Mesenchymal stem cell (in vitro differentiated cells and primary cell): Measurements from ENCODE around the gene DDT.
"Not testable (repeated sequence)": the region's sequence is repeated elsewhere in the genome, so short reads cannot be mapped to it uniquely, and the experiment has no call there.

Experiments used
- DNase-seq: peaks from one replicate; pipeline ENCODE4 v3.0.0-alpha.2; 2013
- H2AFZ ChIP-seq: one replicate; pipeline ENCODE4 v1.6.1; 2013; ENCODE audit warnings: low read depth, mild to moderate bottlenecking, control low read depth, inconsistent platforms, low read length, moderate library complexity
- H2AK5ac ChIP-seq: 2 replicates; pipeline ENCODE4 v1.6.1; 2013; ENCODE audit warnings: low read length, moderate library complexity, mild to moderate bottlenecking, inconsistent platforms; ENCODE audit not compliant: severe bottlenecking
- H2BK120ac ChIP-seq: one replicate; pipeline ENCODE4 v1.6.1; 2013; ENCODE audit warnings: low read depth, mild to moderate bottlenecking, inconsistent platforms, low read length, moderate library complexity
- H2BK12ac ChIP-seq, 2 experiments: one replicate each; pipeline ENCODE4 v1.6.1; 2013; ENCODE audit warnings: inconsistent platforms in 2 of 2, low read length in 2 of 2, mild to moderate bottlenecking in 2 of 2, moderate library complexity in 2 of 2, control low read depth in 1 of 2
- H2BK15ac ChIP-seq: one replicate; pipeline ENCODE4 v1.6.1; 2013; ENCODE audit warnings: mild to moderate bottlenecking, low read depth, inconsistent platforms; ENCODE audit not compliant: poor library complexity, severe bottlenecking
- H2BK5ac ChIP-seq: 2 replicates; pipeline ENCODE4 v1.6.1; 2013; ENCODE audit warnings: low read depth, mild to moderate bottlenecking, low read length, control low read depth, inconsistent platforms; ENCODE audit not compliant: poor library complexity, severe bottlenecking
- H3K14ac ChIP-seq, 2 experiments: one replicate each; pipeline ENCODE4 v1.6.1; 2013; ENCODE audit warnings: inconsistent platforms in 2 of 2, low read length in 2 of 2, control low read depth in 1 of 2, mild to moderate bottlenecking in 1 of 2, moderate library complexity in 1 of 2
- H3K18ac ChIP-seq, 2 experiments: one replicate each; pipeline ENCODE4 v1.6.1; 2013; ENCODE audit warnings: inconsistent platforms in 2 of 2, low read length in 2 of 2, control low read depth in 1 of 2, low read depth in 1 of 2, mild to moderate bottlenecking in 1 of 2
- H3K23ac ChIP-seq, 2 experiments: one replicate each; pipeline ENCODE4 v1.6.1; 2013; ENCODE audit warnings: inconsistent platforms in 2 of 2, low read length in 2 of 2, mild to moderate bottlenecking in 2 of 2, moderate library complexity in 2 of 2, control low read depth in 1 of 2
- H3K27ac ChIP-seq: 2 replicates; pipeline ENCODE4 v1.5.1; 2013; ENCODE audit warnings: mild to moderate bottlenecking, moderate library complexity, low read length, control low read depth, inconsistent platforms; ENCODE audit not compliant: poor library complexity, severe bottlenecking
- H3K27me3 ChIP-seq, 2 experiments: 2 replicates each; pipeline versions ENCODE4 v1.6.1 to v1.7.0; 2013; ENCODE audit warnings: low read length in 2 of 2, mild to moderate bottlenecking in 2 of 2, moderate library complexity in 2 of 2, control low read depth in 1 of 2, inconsistent platforms in 1 of 2; ENCODE audit not compliant: control insufficient read depth in 1 of 2, insufficient read depth in 1 of 2
- H3K36me3 ChIP-seq, 2 experiments: 2 replicates each; pipeline versions ENCODE4 v1.6.1 to v1.7.0; 2013; ENCODE audit warnings: low read length in 2 of 2, control low read depth in 1 of 2, inconsistent platforms in 1 of 2, low read depth in 1 of 2, mild to moderate bottlenecking in 1 of 2; ENCODE audit not compliant: insufficient read depth in 2 of 2, control insufficient read depth in 1 of 2
- H3K4ac ChIP-seq, 2 experiments: one replicate each; pipeline ENCODE4 v1.6.1; 2013; ENCODE audit warnings: inconsistent platforms in 2 of 2, low read length in 2 of 2, mild to moderate bottlenecking in 2 of 2, moderate library complexity in 2 of 2, control low read depth in 1 of 2, low read depth in 1 of 2
- H3K4me1 ChIP-seq: 2 replicates; pipeline ENCODE4 v1.6.1; 2013; ENCODE audit warnings: low read depth, low read length, control low read depth; ENCODE audit not compliant: control insufficient read depth, insufficient read depth
- H3K4me2 ChIP-seq: 2 replicates; pipeline ENCODE4 v1.6.1; 2013; ENCODE audit warnings: low read length, mild to moderate bottlenecking, inconsistent platforms; ENCODE audit not compliant: poor library complexity, severe bottlenecking
- H3K4me3 ChIP-seq, 2 experiments: 2 replicates each; pipeline versions ENCODE4 v1.5.1 to v1.7.0; 2013; ENCODE audit warnings: low read length in 2 of 2, mild to moderate bottlenecking in 2 of 2, control low read depth in 1 of 2, low read depth in 1 of 2; ENCODE audit not compliant: insufficient read depth in 1 of 2
- H3K79me1 ChIP-seq: replicated peaks from 2 replicates; pipeline ENCODE4 v1.6.1; 2013; ENCODE audit warnings: mild to moderate bottlenecking, control low read depth, low read length, inconsistent platforms; ENCODE audit not compliant: poor library complexity, severe bottlenecking
- H3K9ac ChIP-seq: 2 replicates; pipeline ENCODE4 v1.7.0; 2013; ENCODE audit warnings: mild to moderate bottlenecking, low read length, moderate library complexity
- H3K9me3 ChIP-seq: 2 replicates; pipeline ENCODE4 v1.7.0; 2013; ENCODE audit warnings: mild to moderate bottlenecking, low read length; ENCODE audit not compliant: control insufficient read depth
- H4K8ac ChIP-seq: one replicate; pipeline ENCODE4 v1.6.1; 2013; ENCODE audit warnings: inconsistent platforms, mild to moderate bottlenecking, low read length, moderate library complexity
- H4K91ac ChIP-seq: one replicate; pipeline ENCODE4 v1.6.1; 2013; ENCODE audit warnings: mild to moderate bottlenecking, low read length, inconsistent platforms
- WGBS: methylation state at CpG from one replicate; pipeline ENCODE4 v1.1.7; 2013; ENCODE audit warnings: mixed read lengths; 5-methylcytosine and 5-hydroxymethylcytosine counted together

The DDT gene

DNA sequence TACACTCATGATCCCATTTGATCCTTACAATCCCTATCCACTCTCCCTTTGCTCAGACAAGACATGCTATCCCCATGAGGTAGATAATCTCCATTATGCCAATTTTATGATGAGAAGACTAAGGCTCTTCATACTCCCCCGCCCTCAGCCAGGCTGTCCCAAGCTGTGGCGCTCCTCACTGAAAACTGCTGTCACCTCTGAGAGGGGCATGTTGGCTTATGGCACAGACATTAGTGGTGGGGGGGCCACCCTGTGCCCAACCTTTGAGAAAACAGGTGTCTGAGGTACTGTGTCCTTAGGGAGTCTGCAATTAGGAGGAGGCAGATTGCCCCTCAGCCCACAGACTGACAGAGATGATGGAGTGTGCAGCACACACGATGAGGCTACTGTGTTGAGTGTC is 5.2 kb downstream of the DDT start:
- Histone ChIP-seq H4K91ac (no peak overlapping the region), H3K27me3 (no peaks in the 10 kb centered on the region), H2BK15ac (no peak overlapping the region), H3K14ac (no peak overlapping the region), H3K36me3 (peaks cover 29 to 31% of the 10 kb centered on the region in 2 experiments), H3K9me3 (no peaks in the 10 kb centered on the region), H2BK12ac (no peak overlapping the region), H3K18ac (no peak overlapping the region), H3K4me1 (peaks cover 7% of the 10 kb centered on the region), H3K4ac (no peak overlapping the region), H2AK5ac (no peak overlapping the region), H3K79me1 (peaks cover 10% of the 10 kb centered on the region), H2BK5ac (no peak overlapping the region), H2BK120ac (no peak overlapping the region), H2AFZ (no peak overlapping the region), H3K23ac (no peak overlapping the region), H3K4me3 (no peak overlapping the region), H4K8ac (no peak overlapping the region), H3K4me2 (no peak overlapping the region), H3K27ac (no peak overlapping the region), H3K9ac (no peak overlapping the region)
- WGBS, result 97% methylated on average over 3 of the region's 3 CpGs
- no peak for DNase-seq

DNA sequence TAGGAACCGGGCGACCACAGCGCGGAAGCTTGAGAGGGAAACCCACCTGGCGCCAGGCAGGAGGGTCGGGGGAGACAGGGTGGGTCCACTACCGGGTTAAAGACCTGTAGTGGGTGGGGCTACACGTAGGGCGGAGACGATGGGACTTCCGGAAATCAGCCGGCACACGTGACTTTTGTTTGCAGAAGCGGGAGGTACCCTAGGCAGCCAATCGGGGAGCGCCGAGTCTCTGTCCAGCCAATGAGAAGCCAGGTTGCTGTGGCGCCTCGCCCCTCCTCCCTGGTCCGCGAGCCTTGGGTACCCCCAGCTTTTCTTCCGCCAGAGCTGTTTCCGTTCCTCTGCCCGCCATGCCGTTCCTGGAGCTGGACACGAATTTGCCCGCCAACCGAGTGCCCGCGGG is 7.7 kb downstream of the DDT start, which contains the start of gene DDTL:
TSS of gene DDTL (plus strand) at position 321 of the 400 bp plus-strand sequence. CDS start at position 348, 27 bp downstream.
- not testable (repeated sequence) for H3K27ac ChIP-seq, H3K23ac ChIP-seq, H3K4ac ChIP-seq, H3K4me1 ChIP-seq, H3K14ac ChIP-seq, DNase-seq, H3K9me3 ChIP-seq, H4K91ac ChIP-seq, H3K18ac ChIP-seq, H2BK5ac ChIP-seq, H2BK12ac ChIP-seq, H3K4me3 ChIP-seq, H2AK5ac ChIP-seq, H4K8ac ChIP-seq, H3K27me3 ChIP-seq, H2BK120ac ChIP-seq, H2BK15ac ChIP-seq, H2AFZ ChIP-seq, H3K4me2 ChIP-seq, H3K9ac ChIP-seq, H3K79me1 ChIP-seq
- WGBS, result no CpG with 5 or more reads among the region's 30 CpGs
- peaks cover 25 to 27% of the 10 kb centered on the region in 2 experiments for H3K36me3 ChIP-seq

DNA sequence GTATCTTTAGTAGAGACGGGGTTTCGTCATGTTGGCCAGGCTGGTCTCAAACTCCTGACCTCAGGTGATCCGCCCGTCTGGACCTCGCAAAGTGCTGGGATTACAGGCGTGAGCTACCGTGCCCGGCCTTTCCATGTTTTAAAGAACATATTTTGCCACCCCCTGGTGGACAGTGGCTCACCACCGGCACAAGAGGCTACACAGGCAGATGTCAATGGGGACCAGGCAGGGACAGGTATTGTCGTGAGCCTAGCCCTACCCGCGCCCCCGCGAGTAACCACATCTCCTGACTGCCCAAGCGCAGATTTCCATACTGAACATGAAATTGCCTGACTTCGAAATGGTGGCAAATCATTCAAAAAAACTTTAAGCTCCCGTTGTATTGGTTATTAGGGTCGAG is 8.1 kb downstream of the DDT start:
- H3K4me1 ChIP-seq, H2BK120ac ChIP-seq, H3K4me3 ChIP-seq, H3K27ac ChIP-seq, H3K9ac ChIP-seq, H3K14ac ChIP-seq, H4K8ac ChIP-seq, H3K9me3 ChIP-seq, H3K27me3 ChIP-seq, H3K18ac ChIP-seq, H3K79me1 ChIP-seq, H2BK5ac ChIP-seq, H3K4ac ChIP-seq, H3K23ac ChIP-seq, H2BK15ac ChIP-seq, H3K4me2 ChIP-seq, DNase-seq, H2AFZ ChIP-seq, H2AK5ac ChIP-seq, H4K91ac ChIP-seq, H2BK12ac ChIP-seq: not testable (repeated sequence)
- whole genome bisulfite sequencing, result no CpG with 5 or more reads among the region's 18 CpGs
- peaks cover 21 to 22% of the 10 kb centered on the region in 2 experiments for H3K36me3 ChIP-seq

DNA sequence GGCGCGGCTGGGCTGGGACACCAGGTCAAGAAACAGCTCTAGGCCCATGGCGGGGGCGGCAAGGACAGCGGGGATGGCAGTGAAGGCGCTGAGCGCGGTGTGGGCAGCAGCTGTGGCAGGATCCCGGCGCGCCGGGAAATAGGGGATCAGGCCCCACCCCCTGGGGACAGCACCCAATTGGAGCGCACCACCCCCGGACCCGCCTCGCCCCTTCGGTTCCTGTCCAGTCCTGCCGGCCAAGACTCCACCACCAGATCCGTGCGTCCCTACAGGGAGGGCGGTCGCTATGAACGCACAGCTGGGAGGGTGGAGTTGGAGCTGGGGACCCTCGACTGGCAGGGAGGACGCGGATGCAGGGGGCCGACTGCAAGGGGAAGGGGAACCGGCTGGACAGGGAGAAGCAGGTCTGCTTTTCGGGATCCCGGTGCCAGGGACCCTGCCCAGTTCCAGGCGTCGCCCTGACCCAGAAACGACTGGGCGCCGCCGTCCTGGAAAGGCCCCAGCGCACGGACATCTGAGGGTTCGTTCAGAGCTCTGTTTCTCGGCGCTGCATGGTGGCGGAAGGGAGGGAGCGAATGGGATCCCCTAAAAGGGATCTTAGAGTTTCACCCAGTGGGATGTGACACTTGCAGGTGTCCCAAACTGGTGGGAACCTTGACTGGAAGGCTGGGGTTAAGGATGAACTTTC is 13.0 kb downstream of the DDT start, which contains the start of gene GSTT2B:
TSS of gene GSTT2B (minus strand) at position 112 of the 688 bp plus-strand sequence. CDS start at position 48, 64 bp downstream.
- H4K8ac ChIP-seq, H2BK120ac ChIP-seq, H3K27ac ChIP-seq, H2BK15ac ChIP-seq, H2AK5ac ChIP-seq, H3K9ac ChIP-seq, H3K9me3 ChIP-seq, H2BK12ac ChIP-seq, H3K4ac ChIP-seq, H3K18ac ChIP-seq, DNase-seq, H3K27me3 ChIP-seq, H3K4me1 ChIP-seq, H3K14ac ChIP-seq, H4K91ac ChIP-seq, H3K36me3 ChIP-seq, H2BK5ac ChIP-seq, H2AFZ ChIP-seq, H3K23ac ChIP-seq, H3K4me3 ChIP-seq, H3K4me2 ChIP-seq, H3K79me1 ChIP-seq: not testable (repeated sequence)
- no CpG with 5 or more reads among the region's 43 CpGs for WGBS
